ENCODE data around the gene CEBPA. TPM values are rescaled to one million over a fixed set of nuclear protein-coding genes. Genes with fewer than 3 reads are reported as not detected.

CEBPA gene
- total RNA-seq, 4 donors from 2014 or later, result 5.1 to 15.9 (median 8.9) TPM

- WGBS, result 98% methylated on average over 3 of the region's 3 CpGs
- intact Hi-C loops (cut with DNase I), result no loop called here
- H3K4me1 ChIP-seq, result no peaks in the 10 kb centered on the region
- no peak for DNase-seq (ENCODE audit: extremely low spot score)
- H3K9me3 ChIP-seq, result no peaks in the 10 kb centered on the region
- H3K27me3 ChIP-seq, result peaks cover 0 to 8% (median 0%) of the 10 kb centered on the region in 4 donors
- TF ChIP-seq CTCF (IDR thresholded peaks at IDR 0.05) (no peak), POLR2AphosphoS5 (IDR thresholded peaks at IDR 0.05) (no peak)
- H3K27ac ChIP-seq (replicated peaks in 1 of 4), result no peak overlapping the region
- H3K4me3 ChIP-seq, result no peak overlapping the region
- no peaks in the 10 kb centered on the region for H3K36me3 ChIP-seq
These were observed 31.9 kb upstream of the CEBPA start for GRCh38 chr19:33334271-33334670.

- DNase-seq (ENCODE audit: extremely low spot score), result no peak
- H3K27me3 ChIP-seq, result peaks cover 0 to 14% (median 0%) of the 10 kb centered on the region in 4 donors
- H3K4me3 ChIP-seq, result no peak overlapping the region
- H3K36me3 ChIP-seq, result no peaks in the 10 kb centered on the region
- TF ChIP-seq CTCF (IDR thresholded peaks at IDR 0.05) (no peak), POLR2A (IDR thresholded peaks at IDR 0.05; ENCODE audit: low read depth) (no peak)
- H3K4me1 ChIP-seq, result no peaks in the 10 kb centered on the region
- 88% methylated on average over 3 of the region's 3 CpGs for WGBS
- intact Hi-C loops (cut with DNase I), result no loop called here
- no peak overlapping the region for H3K27ac ChIP-seq (replicated peaks in 1 of 4)
- no peaks in the 10 kb centered on the region for H3K9me3 ChIP-seq
These were observed 31.3 kb upstream of the CEBPA start for GRCh38 chr19:33333642-33334041.

DNA sequence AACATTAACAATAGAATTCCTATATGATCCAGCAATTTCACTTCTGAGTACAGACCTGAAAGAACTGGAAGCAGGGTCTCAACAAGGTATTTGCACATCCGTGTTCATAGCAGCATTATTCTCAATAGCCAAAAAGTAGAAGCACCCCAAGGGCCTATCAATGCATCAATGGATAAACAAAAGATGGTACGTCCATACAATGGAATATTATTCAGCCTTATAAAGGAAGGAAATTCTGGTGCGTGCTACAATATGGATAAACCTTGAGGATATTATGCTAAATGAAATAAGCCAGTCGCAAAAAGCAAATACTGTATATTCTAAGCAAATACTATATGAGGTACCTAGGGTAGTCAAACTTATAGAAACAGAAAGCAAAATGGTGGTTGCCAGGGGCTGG, 30.8 kb upstream of the CEBPA start:
- no peak for DNase-seq (ENCODE audit: extremely low spot score)
- WGBS, result 92% methylated on average over 4 of the region's 4 CpGs
- Histone ChIP-seq H3K9me3 (no peaks in the 10 kb centered on the region), H3K27ac (replicated peaks in 1 of 4) (no peak overlapping the region), H3K4me3 (no peak overlapping the region), H3K4me1 (no peaks in the 10 kb centered on the region), H3K36me3 (no peaks in the 10 kb centered on the region), H3K27me3 (peaks cover 0 to 19% (median 0%) of the 10 kb centered on the region in 4 donors)
- intact Hi-C loops (cut with DNase I), result no loop called here
- TF ChIP-seq EP300 (IDR thresholded peaks at IDR 0.05), result no peak
- no peak for TF ChIP-seq CTCF (IDR thresholded peaks at IDR 0.05)
- no peak for TF ChIP-seq POLR2AphosphoS5 (IDR thresholded peaks at IDR 0.05)
- no peak for TF ChIP-seq POLR2A (IDR thresholded peaks at IDR 0.05; ENCODE audit: low read depth)

GRCh38 chr19:33332248-33332647, 29.9 kb upstream of the CEBPA start:
- Histone ChIP-seq H3K9me3 (no peaks in the 10 kb centered on the region), H3K27me3 (peaks cover 0 to 19% (median 0%) of the 10 kb centered on the region in 4 donors), H3K36me3 (no peaks in the 10 kb centered on the region), H3K4me1 (no peaks in the 10 kb centered on the region), H3K4me3 (no peak overlapping the region), H3K27ac (replicated peaks in 1 of 4) (no peak overlapping the region)
- no peak for TF ChIP-seq CTCF (IDR thresholded peaks at IDR 0.05)
- TF ChIP-seq EP300 (IDR thresholded peaks at IDR 0.05), result no peak
- DNase-seq (ENCODE audit: extremely low spot score), result no peak
- WGBS, result 79% methylated on average over 5 of the region's 5 CpGs
- intact Hi-C loops (cut with DNase I), result no loop called here

DNA sequence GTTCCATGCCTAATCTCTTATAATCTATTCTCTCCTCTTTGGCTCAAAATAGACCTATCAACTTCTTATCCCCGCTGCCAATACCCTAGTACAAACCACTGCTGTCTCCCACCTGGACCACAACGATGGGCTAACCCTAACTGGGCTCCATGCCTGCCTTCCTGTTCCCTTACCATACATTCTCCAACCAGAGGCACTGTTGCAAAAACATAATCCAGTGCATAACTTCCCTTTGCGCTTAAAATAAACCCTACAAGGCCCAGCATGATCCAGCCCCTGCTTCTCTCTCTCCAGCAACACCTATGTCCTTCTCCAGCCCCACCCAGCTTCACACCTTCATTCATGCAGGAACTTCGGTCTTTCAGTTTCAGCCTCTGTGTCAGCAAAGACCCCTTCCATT, 27.4 kb upstream of the CEBPA start:
- Histone ChIP-seq H3K27ac (replicated peaks in 1 of 4) (no peak overlapping the region), H3K36me3 (no peaks in the 10 kb centered on the region), H3K27me3 (peaks cover 0 to 19% (median 0%) of the 10 kb centered on the region in 4 donors), H3K4me1 (no peaks in the 10 kb centered on the region), H3K4me3 (no peak overlapping the region), H3K9me3 (peaks cover 0 to 16% (median 7%) of the 10 kb centered on the region in 4 donors)
- TF ChIP-seq CTCF (IDR thresholded peaks at IDR 0.05) (no peak), EP300 (IDR thresholded peaks at IDR 0.05) (no peak), POLR2A (IDR thresholded peaks at IDR 0.05; ENCODE audit: low read depth) (no peak), POLR2AphosphoS5 (IDR thresholded peaks at IDR 0.05) (no peak)
- WGBS, result 65% methylated on average over 4 of the region's 4 CpGs
- DNase-seq (ENCODE audit: extremely low spot score), result no peak
- intact Hi-C loops (cut with DNase I), result no loop called here

Data from esophagus muscularis mucosa (tissue), 4 donors.